MM.1S (cell line): ENCODE data around the gene TCEAL3.

Experiments used
- EZH2 ChIP-seq: fragments of 300-600 bp; sonication (generic); optimal IDR thresholded peaks from 2 replicates; pipeline ENCODE3; 2017; ENCODE audit warnings: low read depth, mild to moderate bottlenecking, antibody characterized with exemption, low read length, mixed read lengths
- EZH2phosphoT487 ChIP-seq: fragments of 300-600 bp; sonication (generic); IDR thresholded peaks from 2 replicates; pipeline ENCODE4 v1.6.1; 2018; ENCODE audit warnings: antibody characterized with exemption, low read length
- TF ChIP-seq, protein P1 (sequence below): fragments of 300-600 bp; sonication (generic); IDR thresholded peaks from 2 replicates; pipeline ENCODE4 v1.5.1; 2016; ENCODE audit warnings: antibody characterized with exemption, low read length, mixed read lengths

DNA sequence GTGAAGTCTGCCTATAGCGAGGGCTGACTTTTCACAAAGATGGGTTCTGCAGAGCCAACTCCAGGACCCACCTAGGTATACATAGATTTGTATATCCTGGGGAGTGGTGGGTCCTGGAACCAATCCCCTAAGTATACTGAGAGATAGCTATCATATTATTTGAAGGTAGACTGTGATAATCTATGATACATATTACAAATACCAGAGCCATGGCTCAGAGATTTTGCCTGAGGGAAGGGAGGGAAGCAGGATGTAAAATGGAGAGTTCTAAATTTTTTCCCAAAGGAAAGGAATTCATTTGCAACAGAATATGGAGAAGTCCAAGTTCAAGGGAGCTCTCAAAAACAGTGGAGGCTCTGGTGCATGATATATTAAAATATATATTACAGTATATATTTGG, 7.2 kb downstream of the TCEAL3 start:
- TF ChIP-seq, protein P1, sequence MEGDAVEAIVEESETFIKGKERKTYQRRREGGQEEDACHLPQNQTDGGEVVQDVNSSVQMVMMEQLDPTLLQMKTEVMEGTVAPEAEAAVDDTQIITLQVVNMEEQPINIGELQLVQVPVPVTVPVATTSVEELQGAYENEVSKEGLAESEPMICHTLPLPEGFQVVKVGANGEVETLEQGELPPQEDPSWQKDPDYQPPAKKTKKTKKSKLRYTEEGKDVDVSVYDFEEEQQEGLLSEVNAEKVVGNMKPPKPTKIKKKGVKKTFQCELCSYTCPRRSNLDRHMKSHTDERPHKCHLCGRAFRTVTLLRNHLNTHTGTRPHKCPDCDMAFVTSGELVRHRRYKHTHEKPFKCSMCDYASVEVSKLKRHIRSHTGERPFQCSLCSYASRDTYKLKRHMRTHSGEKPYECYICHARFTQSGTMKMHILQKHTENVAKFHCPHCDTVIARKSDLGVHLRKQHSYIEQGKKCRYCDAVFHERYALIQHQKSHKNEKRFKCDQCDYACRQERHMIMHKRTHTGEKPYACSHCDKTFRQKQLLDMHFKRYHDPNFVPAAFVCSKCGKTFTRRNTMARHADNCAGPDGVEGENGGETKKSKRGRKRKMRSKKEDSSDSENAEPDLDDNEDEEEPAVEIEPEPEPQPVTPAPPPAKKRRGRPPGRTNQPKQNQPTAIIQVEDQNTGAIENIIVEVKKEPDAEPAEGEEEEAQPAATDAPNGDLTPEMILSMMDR: no peak
- no peak for TF ChIP-seq EZH2phosphoT487
- TF ChIP-seq EZH2: no peak
